ENCODE data around the gene KCTD1.

KCTD1 gene

GRCh38 chr18:26549263-26550094 is 1.1 kb upstream of the KCTD1 start:
- peak; percentile 51 for DNase-seq

GRCh38 chr18:26547646-26548414 is 523 bp downstream of the KCTD1 start:
- peak; percentile 83 for DNase-seq

GRCh38 chr18:26546875-26547645 is 1.3 kb downstream of the KCTD1 start:
- DNase-seq = no peak

- no peak for DNase-seq
Measured at GRCh38 chr18:26546170-26546874, 2.0 kb downstream of the KCTD1 start.

GRCh38 chr18:26545335-26546123 is 2.8 kb downstream of the KCTD1 start:
- no peak for DNase-seq

GRCh38 chr18:26544451-26544850 is 3.9 kb downstream of the KCTD1 start:
- DNase-seq = no peak

- DNase-seq = no peak
Measured at GRCh38 chr18:26543373-26543772, 5.0 kb downstream of the KCTD1 start.

- DNase-seq = peak; percentile 57
Measured at GRCh38 chr18:26540043-26540628, 8.2 kb downstream of the KCTD1 start.

GRCh38 chr18:26538524-26538923 is 9.8 kb downstream of the KCTD1 start:
- no peak for DNase-seq

- peak; percentile 16 for DNase-seq
Measured at GRCh38 chr18:26536664-26537063, 11.7 kb downstream of the KCTD1 start.

- peak; percentile 66 for DNase-seq
Measured at GRCh38 chr18:26536032-26536431, 12.3 kb downstream of the KCTD1 start.

- no peak for DNase-seq
Measured at GRCh38 chr18:26535630-26536029, 12.7 kb downstream of the KCTD1 start.

GRCh38 chr18:26532367-26533340 is 15.7 kb downstream of the KCTD1 start:
- peak; percentile 48 for DNase-seq

GRCh38 chr18:26531605-26532298 is 16.6 kb downstream of the KCTD1 start:
- no peak for DNase-seq

- no peak for DNase-seq
Measured at GRCh38 chr18:26526966-26527234, 21.5 kb downstream of the KCTD1 start.

GRCh38 chr18:26526128-26526965 is 22.0 kb downstream of the KCTD1 start:
- DNase-seq = peak; percentile 49

- DNase-seq = no peak
Measured at GRCh38 chr18:26524504-26525351, 23.6 kb downstream of the KCTD1 start.

GRCh38 chr18:26524002-26524401 is 24.4 kb downstream of the KCTD1 start:
- no peak for DNase-seq
